Pulmonary artery endothelial cell (primary cell): ENCODE data around the gene FBXL13. TPM values are rescaled to one million over a fixed set of nuclear protein-coding genes. Genes with fewer than 3 reads are reported as not detected.
"Not testable (repeated sequence)": the region's sequence is repeated elsewhere in the genome, so short reads cannot be mapped to it uniquely, and the experiment has no call there.

Source experiments
- DNase-seq: peaks from one replicate; pipeline ENCODE4 v3.0.0-alpha.2; 2011; ENCODE audit warnings: low read depth, low spot score
- total RNA-seq: library from RNA; depleted of rRNA; stranded (reverse); fragments of >200 nt; gene quantifications from 2 replicates; pipeline ENCODE4 v1.2.3, GENCODE V29; 2014

Gene FBXL13
- total RNA-seq, 1 donor from 2014 or later: 0.73 TPM

GRCh38 chr7:102821994-102822747 lies 252.4 kb downstream of the FBXL13 start:
- no peak for DNase-seq

- peak; percentile 67 for DNase-seq
Observed at GRCh38 chr7:102819151-102819550, 255.4 kb downstream of the FBXL13 start.

DNA sequence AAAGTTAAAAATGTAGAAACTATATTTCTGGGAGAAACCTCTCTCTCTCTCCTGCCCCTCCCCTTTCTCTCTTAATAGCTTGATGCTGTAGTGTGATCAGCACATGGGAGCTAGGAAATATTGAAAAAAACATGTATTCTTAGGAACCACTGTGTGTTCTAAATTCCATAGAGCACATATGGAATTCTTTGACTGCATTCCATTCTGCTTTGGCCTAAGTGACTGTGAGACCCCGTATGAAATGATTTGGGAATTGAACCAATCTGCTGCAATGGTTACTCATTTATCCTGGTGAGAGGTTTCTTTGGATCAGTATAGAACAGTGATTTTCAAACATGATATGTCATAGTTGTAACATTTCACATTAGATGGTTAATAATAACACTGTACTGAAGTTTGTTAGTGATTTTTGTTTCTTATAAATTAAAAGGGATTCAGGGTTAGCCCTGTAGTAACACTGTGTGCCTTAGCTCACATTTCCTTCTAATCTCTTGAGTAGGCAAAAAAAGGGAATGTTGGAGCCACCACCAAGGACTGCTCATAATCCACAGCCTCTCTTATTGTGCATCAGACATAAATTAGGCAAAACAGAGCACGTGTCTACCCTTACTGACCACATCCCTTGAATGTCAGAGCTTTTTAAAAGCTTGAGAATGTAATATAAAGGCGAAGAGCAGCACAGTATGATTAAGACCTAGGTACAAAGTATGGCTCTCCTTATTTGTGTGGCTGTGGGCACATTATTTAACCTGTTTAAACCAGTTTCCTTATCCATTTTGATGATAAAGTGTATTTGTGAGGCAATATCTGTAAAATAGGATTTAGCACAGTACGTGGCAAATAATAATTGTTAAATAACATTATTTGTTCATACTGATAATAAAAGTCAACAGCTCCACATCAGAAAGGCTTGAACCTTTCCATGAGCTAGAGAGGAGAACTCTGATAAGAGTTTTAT lies 256.7 kb downstream of the FBXL13 start:
- no peak for DNase-seq

GRCh38 chr7:102814025-102814471 lies 260.5 kb downstream of the FBXL13 start:
- peak; percentile 51 for DNase-seq

DNA sequence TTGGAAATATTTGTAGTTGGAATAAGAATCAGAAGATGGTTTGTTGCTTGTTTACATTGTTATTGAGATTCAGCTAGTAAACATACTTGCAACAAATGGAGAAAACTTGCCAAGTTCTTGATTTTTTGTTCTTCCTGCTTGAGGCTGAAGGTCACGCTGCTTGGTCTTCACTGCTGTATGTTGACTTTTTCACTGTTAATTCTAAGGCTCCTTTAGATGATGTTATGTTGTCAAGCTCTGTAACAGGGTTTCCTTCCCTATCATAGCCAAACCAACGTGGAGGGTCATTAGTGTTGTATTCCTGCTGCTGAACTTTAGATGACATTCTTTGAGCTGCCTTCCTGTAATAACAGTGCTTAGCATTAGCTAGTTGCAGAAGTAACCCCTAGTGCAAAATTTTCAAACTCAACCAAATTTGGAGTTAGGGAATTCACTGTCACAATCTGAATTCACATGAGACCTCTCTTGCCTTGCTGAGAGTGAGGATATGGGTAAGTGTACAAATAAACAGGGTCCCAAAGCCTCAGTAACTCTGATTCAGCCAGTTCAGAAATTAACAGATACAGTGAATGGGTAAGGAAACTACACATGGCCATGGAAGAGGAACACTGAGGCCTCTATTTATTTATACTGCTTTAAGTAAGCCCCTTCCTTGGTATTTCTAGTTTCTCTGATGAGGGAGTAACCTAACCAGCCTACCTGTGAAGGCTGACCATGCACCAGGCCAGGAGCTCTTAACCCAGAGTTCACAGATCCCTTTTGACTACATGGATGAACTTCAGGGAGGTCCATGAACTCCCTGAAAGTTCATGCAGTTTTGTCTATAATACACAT lies 261.2 kb downstream of the FBXL13 start:
- peak; percentile 29 for DNase-seq

GRCh38 chr7:102811942-102812678 lies 262.5 kb downstream of the FBXL13 start:
- DNase-seq: no peak

GRCh38 chr7:102810916-102811315 lies 263.7 kb downstream of the FBXL13 start:
- no peak for DNase-seq

GRCh38 chr7:102806613-102807012 lies 268.0 kb downstream of the FBXL13 start:
- no peak for DNase-seq

DNA sequence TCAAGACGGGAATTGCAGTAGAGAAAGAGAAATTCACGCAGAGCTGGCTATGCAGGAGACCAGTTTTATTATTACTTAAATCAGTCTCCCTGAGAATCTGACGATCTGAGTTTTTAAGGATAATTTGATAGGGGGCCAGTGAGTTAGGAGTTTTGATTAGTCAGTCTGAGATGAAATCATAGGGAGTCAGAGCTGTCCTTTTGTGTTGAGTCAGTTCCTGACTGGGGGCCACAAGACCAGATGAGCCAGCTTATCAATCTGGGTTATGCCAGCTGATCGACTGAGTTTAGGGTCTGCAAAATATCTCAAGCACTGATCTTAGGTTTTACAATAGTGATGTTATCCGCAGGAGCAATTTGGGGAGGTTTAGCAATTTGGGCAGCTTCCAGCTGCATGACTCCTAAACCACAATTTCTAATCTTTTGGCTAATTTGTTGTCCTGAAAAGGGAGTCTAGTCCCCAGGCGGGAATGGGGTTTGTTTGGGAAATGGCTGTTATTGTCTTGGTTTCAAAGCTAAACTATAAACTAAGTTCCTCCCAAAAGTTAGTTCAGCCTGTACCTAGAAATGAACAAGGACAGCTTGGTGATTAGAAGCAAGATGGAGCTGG lies 278.5 kb downstream of the FBXL13 start:
- DNase-seq: not testable (repeated sequence)

DNA sequence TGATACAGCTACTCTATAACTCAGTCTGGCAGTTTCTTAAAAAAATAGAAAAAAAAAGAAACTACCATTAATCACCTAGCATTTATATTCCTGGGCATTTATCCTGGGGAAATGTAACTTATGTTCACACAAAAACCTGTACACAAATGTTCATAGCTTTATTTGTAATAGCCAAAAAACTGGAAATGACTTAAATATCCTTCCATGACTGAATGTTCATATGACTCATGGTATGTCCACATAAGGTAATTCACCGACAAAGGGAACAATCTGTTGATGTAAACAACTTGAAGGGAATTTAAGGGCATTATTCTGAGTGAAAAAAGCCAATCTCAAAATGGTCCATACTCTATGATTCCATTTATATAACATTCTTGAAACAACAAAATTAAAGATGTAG lies 280.0 kb downstream of the FBXL13 start:
- DNase-seq: not testable (repeated sequence)

DNA sequence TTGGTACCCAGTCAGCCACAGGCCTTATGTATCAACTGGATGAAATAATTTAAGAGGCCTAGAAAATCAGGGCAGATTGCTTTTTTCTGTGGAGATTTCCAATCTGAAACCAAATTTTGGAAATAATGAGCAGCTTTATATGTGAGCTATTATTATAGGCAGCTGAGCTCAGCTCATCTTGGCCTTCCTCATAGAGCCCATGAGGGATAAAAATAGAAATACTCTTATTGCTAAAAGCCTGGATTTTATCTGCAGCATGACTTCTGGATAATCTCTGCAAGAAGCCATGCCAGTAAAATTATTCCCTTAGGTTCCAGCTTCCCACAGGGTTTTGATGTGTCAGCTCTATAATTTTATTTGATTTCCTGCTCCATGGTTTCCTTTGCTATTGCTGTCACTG lies 282.8 kb downstream of the FBXL13 start:
- DNase-seq: not testable (repeated sequence)

DNA sequence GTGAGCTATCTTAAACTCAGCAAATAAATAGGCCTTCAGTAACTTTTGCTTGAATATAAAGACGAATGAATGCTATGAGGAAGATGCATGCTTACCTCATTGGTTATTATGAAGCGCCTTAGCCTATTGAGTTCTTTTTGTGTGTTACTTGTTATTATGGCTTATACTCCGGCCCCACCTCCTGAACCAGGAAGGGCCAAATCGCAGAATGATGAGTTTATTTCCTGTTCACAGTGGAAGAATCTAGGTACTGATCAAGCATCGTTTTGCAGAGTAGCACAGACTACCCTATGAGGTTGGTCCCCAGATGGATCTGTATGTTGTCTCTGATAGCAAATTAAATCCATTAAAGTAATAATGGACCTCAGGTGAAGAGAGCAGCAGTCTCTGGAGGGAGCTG lies 283.2 kb downstream of the FBXL13 start:
- peak; percentile 24 for DNase-seq

- not testable (repeated sequence) for DNase-seq
Observed at GRCh38 chr7:102790364-102791100, 284.1 kb downstream of the FBXL13 start.

GRCh38 chr7:102788770-102789169 lies 285.8 kb downstream of the FBXL13 start:
- DNase-seq: not testable (repeated sequence)

GRCh38 chr7:102780926-102781325 lies 293.7 kb downstream of the FBXL13 start:
- not testable (repeated sequence) for DNase-seq

GRCh38 chr7:102778663-102779062 lies 295.9 kb downstream of the FBXL13 start:
- DNase-seq: not testable (repeated sequence)

GRCh38 chr7:102776217-102776616 lies 298.4 kb downstream of the FBXL13 start:
- DNase-seq: not testable (repeated sequence)

DNA sequence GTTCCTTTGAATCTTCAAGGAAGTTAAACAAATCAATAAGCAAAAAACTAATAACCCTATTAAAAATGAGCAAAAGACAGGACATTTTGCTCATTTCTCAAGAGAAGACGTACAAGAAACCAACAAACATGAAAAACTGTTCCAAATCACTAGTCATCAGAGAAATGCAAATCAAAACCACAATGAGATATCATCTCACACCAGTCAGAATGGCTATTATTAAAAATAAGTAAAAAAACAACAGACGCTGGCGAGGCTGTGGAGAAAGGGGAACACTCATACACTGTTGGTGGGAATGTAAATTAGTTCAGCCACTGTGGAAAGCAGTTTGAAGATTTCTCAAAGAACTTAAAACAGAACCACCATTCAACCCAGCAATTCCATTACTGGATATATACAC lies 304.1 kb downstream of the FBXL13 start:
- not testable (repeated sequence) for DNase-seq

DNA sequence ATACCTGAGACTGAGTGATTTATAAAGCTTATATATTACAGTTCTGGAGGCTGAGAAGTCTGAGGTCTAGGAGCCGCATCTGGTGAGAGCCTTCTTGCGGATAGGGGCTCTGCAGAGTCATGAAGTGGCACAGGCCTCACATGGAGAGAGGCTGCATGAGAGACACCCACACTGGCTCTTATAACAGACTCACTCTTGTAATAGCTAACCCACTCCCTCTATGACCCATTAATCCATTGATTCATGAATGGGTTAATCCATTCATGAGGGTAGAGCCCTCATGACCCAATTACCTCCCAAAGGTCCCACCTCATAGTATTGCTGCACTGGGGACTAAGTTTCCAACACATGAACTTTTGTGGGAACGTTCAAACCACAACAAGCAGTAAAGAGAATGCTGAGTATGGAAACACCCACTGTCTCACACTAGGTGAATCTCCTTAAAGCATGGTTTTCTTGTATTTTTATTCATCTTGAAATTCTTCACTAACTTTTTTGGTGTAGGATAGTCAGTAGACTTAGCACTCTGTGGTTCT lies 304.9 kb downstream of the FBXL13 start:
- DNase-seq: not testable (repeated sequence)
